Ascending aorta (tissue), 2 donors: ENCODE measurements around the gene PEF1. TPM values are rescaled to one million over a fixed set of nuclear protein-coding genes. Genes with fewer than 3 reads are reported as not detected.

ENCODE experiments used
- DNase-seq, 2 donors: peaks; one replicate each; pipeline ENCODE4 v3.0.0-alpha.2; 2019; ENCODE audit warnings: low spot score in 2 of 2
- H3K27ac ChIP-seq, 2 donors: fragments of 200-600 bp; sonication (generic); one replicate each; pipeline ENCODE4 v1.5.1; 2016 to 2017; ENCODE audit warnings: mild to moderate bottlenecking in 1 of 2
- H3K27me3 ChIP-seq: fragments of 200-600 bp; sonication (generic); one replicate; pipeline ENCODE4 v1.5.1; 2017
- H3K36me3 ChIP-seq, 2 donors: fragments of 200-600 bp; sonication (generic); one replicate each; pipeline ENCODE4 v1.5.1; 2016
- H3K4me1 ChIP-seq, 2 donors: fragments of 200-600 bp; sonication (generic); one replicate each; pipeline ENCODE4 v1.5.1; 2016 to 2017; ENCODE audit warnings: mild to moderate bottlenecking in 1 of 2
- H3K4me3 ChIP-seq, 2 donors: fragments of 200-600 bp; sonication (generic); one replicate each; pipeline ENCODE4 v1.5.1; 2016 to 2017; ENCODE audit warnings: mild to moderate bottlenecking in 1 of 2
- H3K9me3 ChIP-seq, 2 donors: fragments of 200-600 bp; sonication (generic); one replicate each; pipeline ENCODE4 v1.5.1; 2016
- intact Hi-C: fragments of 100-400 bp; cut with DNase I; formaldehyde crosslinking; loops from one replicate; pipeline ENCODE4 v1.15.1; 2023
- total RNA-seq: library from RNA; depleted of rRNA; stranded (reverse); fragments of >200 nt; gene quantifications from one replicate; pipeline ENCODE4 v1.1.0, GENCODE V29; 2016
- TF ChIP-seq, protein P1 (sequence below), 3 experiments: fragments of 200-600 bp in 2 of 3; fragments of 450-650 bp in 1 of 3; sonication (generic) in 2 of 3; IDR thresholded peaks; one replicate each; pipeline ENCODE4 v1.5.1; 2016 to 2019; ENCODE audit warnings: antibody characterized with exemption in 3 of 3, mild to moderate bottlenecking in 1 of 3, moderate library complexity in 1 of 3

Gene PEF1
- total RNA-seq, 1 donor from 2014 or later, result 340 TPM

- Histone ChIP-seq H3K4me1 (no peaks in the 10 kb centered on the region), H3K9me3 (no peaks in the 10 kb centered on the region), H3K27ac (no peak overlapping the region), H3K27me3 (no peaks in the 10 kb centered on the region), H3K36me3 (peaks cover 64 to 78% of the 10 kb centered on the region in 2 donors), H3K4me3 (no peak overlapping the region)
- DNase-seq, result no peak
- TF ChIP-seq, protein P1, sequence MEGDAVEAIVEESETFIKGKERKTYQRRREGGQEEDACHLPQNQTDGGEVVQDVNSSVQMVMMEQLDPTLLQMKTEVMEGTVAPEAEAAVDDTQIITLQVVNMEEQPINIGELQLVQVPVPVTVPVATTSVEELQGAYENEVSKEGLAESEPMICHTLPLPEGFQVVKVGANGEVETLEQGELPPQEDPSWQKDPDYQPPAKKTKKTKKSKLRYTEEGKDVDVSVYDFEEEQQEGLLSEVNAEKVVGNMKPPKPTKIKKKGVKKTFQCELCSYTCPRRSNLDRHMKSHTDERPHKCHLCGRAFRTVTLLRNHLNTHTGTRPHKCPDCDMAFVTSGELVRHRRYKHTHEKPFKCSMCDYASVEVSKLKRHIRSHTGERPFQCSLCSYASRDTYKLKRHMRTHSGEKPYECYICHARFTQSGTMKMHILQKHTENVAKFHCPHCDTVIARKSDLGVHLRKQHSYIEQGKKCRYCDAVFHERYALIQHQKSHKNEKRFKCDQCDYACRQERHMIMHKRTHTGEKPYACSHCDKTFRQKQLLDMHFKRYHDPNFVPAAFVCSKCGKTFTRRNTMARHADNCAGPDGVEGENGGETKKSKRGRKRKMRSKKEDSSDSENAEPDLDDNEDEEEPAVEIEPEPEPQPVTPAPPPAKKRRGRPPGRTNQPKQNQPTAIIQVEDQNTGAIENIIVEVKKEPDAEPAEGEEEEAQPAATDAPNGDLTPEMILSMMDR (IDR thresholded peaks at IDR 0.05), result no peak
- intact Hi-C loops, result no loop called here
Measured at GRCh38 chr1:31689854-31690253, 45.2 kb upstream of the PEF1 start.

DNA sequence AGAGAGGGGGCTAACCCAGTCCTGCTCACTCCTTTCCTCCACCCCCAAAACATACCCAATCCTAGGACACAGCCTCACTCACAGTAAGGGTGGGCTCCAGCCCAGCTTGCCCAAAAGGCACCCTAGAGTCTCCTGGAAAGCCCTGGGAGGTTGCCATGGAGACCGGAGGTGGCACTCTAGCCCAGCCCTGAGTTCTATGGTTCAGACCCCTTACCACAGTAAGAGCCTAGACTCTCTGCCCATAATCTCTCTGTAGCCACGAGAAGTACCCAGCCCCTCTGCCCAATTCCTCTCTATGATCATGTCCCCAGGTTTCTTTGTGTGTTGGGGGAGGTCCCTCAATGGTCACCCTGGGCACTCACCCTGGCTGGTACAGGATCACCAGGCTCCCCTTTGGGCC is 44.7 kb upstream of the PEF1 start:
- TF ChIP-seq, protein P1 (IDR thresholded peaks at IDR 0.05), result no peak
- H3K27ac ChIP-seq, result no peak overlapping the region
- intact Hi-C loops, result no loop called here
- peaks cover 64 to 78% of the 10 kb centered on the region in 2 donors for H3K36me3 ChIP-seq
- H3K9me3 ChIP-seq, result no peaks in the 10 kb centered on the region
- no peaks in the 10 kb centered on the region for H3K27me3 ChIP-seq
- H3K4me3 ChIP-seq, result no peak overlapping the region
- no peaks in the 10 kb centered on the region for H3K4me1 ChIP-seq
- no peak for DNase-seq

DNA sequence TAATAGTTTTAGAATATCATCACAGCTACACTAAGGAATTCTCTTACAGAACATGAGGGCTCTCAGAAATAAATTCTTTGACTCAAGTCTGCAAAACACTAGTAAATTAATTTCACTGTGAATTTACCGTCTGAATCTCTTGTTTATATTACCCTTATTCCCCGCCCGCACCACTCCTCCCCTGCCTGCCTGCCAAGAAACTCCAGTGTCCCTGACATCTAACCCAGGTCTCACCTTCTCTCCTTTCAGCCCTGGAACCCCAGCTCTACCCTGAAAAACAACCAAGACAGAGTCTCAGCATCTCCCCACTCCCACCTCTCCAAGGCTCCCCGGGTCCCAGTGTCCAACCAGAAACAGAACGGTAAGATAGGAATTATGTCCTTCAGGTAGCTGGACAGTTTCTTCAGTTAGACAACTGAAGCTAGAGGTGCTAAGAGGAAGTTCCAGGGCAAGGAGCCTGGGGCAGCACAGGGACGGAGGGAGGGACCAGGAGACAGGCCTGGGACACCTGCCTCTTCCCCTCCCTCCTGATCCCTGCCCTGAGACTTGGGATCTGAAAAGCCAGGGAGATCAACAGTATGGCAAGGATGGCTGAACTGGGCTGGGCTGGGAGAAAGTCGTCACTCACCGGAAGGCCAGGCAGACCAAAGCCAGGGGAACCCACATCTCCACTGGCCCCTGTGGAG is 43.7 kb upstream of the PEF1 start:
- Histone ChIP-seq H3K9me3 (no peaks in the 10 kb centered on the region), H3K4me3 (no peak overlapping the region), H3K27ac (no peak overlapping the region), H3K27me3 (no peaks in the 10 kb centered on the region), H3K4me1 (no peaks in the 10 kb centered on the region), H3K36me3 (peaks cover 66 to 82% of the 10 kb centered on the region in 2 donors)
- TF ChIP-seq, protein P1 (IDR thresholded peaks at IDR 0.05), result no peak
- intact Hi-C loops, result no loop called here
- DNase-seq, result no peak

DNA sequence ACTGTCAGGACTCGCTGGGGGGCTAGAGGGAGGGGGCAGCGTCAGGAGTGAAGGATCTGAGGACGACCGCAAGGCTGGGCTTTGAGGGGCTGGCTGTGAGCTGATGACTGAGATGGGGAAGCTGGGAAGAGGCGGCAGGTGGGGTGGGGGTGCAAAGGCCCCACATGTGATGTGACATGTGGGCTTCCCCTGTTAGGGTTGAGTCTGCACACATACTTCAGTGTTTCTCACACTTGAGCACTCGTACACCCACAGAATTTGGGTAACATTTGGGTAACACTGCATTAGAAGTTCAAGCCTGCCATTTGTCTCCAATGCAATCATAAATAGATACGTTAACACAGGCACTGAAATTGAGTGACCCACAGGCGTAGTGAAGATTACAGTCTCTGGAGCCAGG is 42.9 kb upstream of the PEF1 start:
- no peaks in the 10 kb centered on the region for H3K27me3 ChIP-seq
- H3K36me3 ChIP-seq, result peaks cover 67 to 85% of the 10 kb centered on the region in 2 donors
- TF ChIP-seq, protein P1 (IDR thresholded peaks at IDR 0.05), result no peak
- no peaks in the 10 kb centered on the region for H3K4me1 ChIP-seq
- DNase-seq, result no peak
- H3K27ac ChIP-seq, result no peak overlapping the region
- no peak overlapping the region for H3K4me3 ChIP-seq
- no peaks in the 10 kb centered on the region for H3K9me3 ChIP-seq
- intact Hi-C loops, result no loop called here

- intact Hi-C loops, result no loop called here
- H3K4me3 ChIP-seq, result no peak overlapping the region
- no peaks in the 10 kb centered on the region for H3K27me3 ChIP-seq
- H3K27ac ChIP-seq, result no peak overlapping the region
- DNase-seq, result no peak
- H3K4me1 ChIP-seq, result no peaks in the 10 kb centered on the region
- TF ChIP-seq, protein P1 (IDR thresholded peaks at IDR 0.05), result no peak
- peaks cover 51 to 78% of the 10 kb centered on the region in 2 donors for H3K36me3 ChIP-seq
- no peaks in the 10 kb centered on the region for H3K9me3 ChIP-seq
Measured at GRCh38 chr1:31685795-31686194, 41.1 kb upstream of the PEF1 start.
